NCI-H2171 treated with DMSO at 0.1 percent for 48 hours (cell line): ENCODE data around the gene GLIPR1L1.

Experiments
- DNase-seq: peaks from one replicate; lab custom pipeline; 2025; lab: John Stamatoyannopoulos, UW

GLIPR1L1 gene

GRCh38 chr12:75350413-75350812 is 15.9 kb downstream of the GLIPR1L1 start:
- DNase-seq = no peak

GRCh38 chr12:75354011-75354410 is 19.5 kb downstream of the GLIPR1L1 start:
- DNase-seq = no peak

- DNase-seq = no peak
Observed at GRCh38 chr12:75360920-75361319, 26.4 kb downstream of the GLIPR1L1 start.

- no peak for DNase-seq
Observed at GRCh38 chr12:75361408-75361807, 26.9 kb downstream of the GLIPR1L1 start.

- DNase-seq = peak; percentile 18
Observed at GRCh38 chr12:75364919-75365318, 30.4 kb downstream of the GLIPR1L1 start.

GRCh38 chr12:75366629-75367028 is 32.2 kb downstream of the GLIPR1L1 start:
- no peak for DNase-seq

- no peak for DNase-seq
Observed at GRCh38 chr12:75374971-75375370, 40.5 kb downstream of the GLIPR1L1 start.

- DNase-seq = no peak
Observed at GRCh38 chr12:75378354-75378753, 43.9 kb downstream of the GLIPR1L1 start.

- DNase-seq = no peak
Observed at GRCh38 chr12:75389061-75389460, 54.6 kb downstream of the GLIPR1L1 start.

GRCh38 chr12:75389706-75390105 is 55.2 kb downstream of the GLIPR1L1 start:
- DNase-seq = no peak

GRCh38 chr12:75390156-75390898 is 55.9 kb downstream of the GLIPR1L1 start:
- no peak for DNase-seq

GRCh38 chr12:75390899-75391538 is 56.5 kb downstream of the GLIPR1L1 start, which contains the start of gene GLIPR1L2:
Gene GLIPR1L2 (plus strand): TSS chr12:75391089. CDS start chr12:75391117, 28 bp downstream.
- peak; percentile 97 for DNase-seq

- no peak for DNase-seq
Observed at GRCh38 chr12:75404231-75404630, 69.8 kb downstream of the GLIPR1L1 start.

- DNase-seq = no peak
Observed at GRCh38 chr12:75407683-75408082, 73.2 kb downstream of the GLIPR1L1 start.

- no peak for DNase-seq
Observed at GRCh38 chr12:75409830-75410229, 75.4 kb downstream of the GLIPR1L1 start.

- no peak for DNase-seq
Observed at GRCh38 chr12:75414671-75415070, 80.2 kb downstream of the GLIPR1L1 start.

GRCh38 chr12:75419841-75420240 is 85.4 kb downstream of the GLIPR1L1 start:
- no peak for DNase-seq
